Measurements from ENCODE around the gene TMEM131L.
A peak's percentile ranks its signal among the peaks of the same experiment; 100 is the strongest.

TMEM131L gene

DNA sequence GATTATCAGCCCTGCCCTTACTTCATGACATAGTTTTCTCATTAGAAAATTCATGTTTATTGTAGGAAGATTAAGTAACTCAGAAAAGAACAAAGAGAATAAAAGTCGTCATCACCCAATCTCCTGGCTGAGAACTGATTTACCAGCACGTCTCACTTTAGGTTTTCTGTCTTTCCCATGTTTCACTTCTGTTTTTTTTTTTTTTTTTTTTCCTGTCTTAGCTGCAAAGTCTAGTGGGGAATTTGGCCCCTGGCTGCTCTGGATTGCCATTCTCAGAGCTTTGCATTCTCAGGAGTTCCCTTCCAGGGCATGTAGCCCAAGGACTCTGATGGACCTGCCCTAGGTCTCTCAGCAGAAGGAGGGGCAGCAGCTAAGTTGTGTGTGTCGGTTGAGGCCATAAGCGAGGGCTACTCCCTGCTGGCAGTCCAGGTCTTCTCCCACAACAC, 57.8 kb downstream of the TMEM131L start:
- FAIRE-seq (peak; percentile 38), DNase-seq (ENCODE audit: insufficient read length, low spot score) (no peak)
- TF ChIP-seq TAF1 (IDR thresholded peaks at IDR 0.05; ENCODE audit: low read depth, low read length) (no peak), SPI1 (IDR thresholded peaks at IDR 0.05; ENCODE audit: low read depth, low read length) (peak; percentile 89), POLR2AphosphoS5 (IDR thresholded peaks at IDR 0.05; ENCODE audit: low read depth, low read length) (no peak)

DNA sequence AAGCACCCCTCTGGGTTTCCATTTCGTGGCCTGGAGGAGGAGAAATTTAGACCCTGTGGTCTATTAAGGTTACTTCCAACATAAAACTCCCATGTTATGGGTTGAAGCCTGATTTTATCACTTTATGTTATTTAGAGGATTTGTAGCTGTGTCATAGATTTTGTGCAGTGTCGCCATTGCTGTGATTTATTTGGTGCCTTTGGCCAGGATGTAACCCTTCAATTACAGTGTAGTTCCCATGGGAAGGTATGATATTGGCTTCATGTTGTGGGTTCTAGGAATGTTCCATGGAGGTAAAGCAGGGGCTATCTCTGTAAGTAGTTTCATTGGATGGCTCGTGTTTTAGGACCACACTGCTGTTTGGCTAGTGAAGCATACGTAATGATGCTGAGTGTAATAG, 58.5 kb downstream of the TMEM131L start:
- DNase-seq (ENCODE audit: insufficient read length, low spot score): no peak
- TF ChIP-seq POU2F2 (IDR thresholded peaks at IDR 0.05; ENCODE audit: low read depth, low read length) (no peak), TAF1 (IDR thresholded peaks at IDR 0.05; ENCODE audit: low read depth, low read length) (no peak), POLR2A (IDR thresholded peaks at IDR 0.05; ENCODE audit: low read depth, low read length) (no peak), SPI1 (IDR thresholded peaks at IDR 0.05; ENCODE audit: low read depth, low read length) (no peak), POLR2AphosphoS5 (IDR thresholded peaks at IDR 0.05; ENCODE audit: low read depth, low read length) (no peak), PAX5 (IDR thresholded peaks at IDR 0.05; ENCODE audit: insufficient read depth, low read length, severe bottlenecking) (no peak)
- FAIRE-seq: peak; percentile 74

DNA sequence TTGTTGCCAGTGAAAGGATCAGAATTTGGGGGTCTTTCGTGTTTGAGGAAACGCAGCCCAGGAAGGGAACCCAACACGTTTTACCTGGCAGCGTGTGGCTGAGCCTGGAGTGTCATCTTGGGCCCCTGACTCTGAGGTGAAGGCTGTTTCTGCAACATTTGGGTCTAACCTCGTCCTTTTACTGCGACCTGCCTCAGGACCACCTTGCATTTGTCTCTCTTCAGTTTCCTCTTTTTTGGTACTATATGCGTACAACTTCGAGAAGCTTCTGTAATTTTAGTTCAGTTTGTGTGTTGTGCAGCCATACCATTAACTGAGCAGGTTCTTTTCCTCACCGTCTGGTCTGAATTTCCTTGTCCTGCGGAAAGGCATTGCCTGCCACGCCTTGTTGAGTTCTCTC, 61.5 kb downstream of the TMEM131L start:
- FAIRE-seq (no peak), DNase-seq (ENCODE audit: insufficient read length, low spot score) (no peak)
- TF ChIP-seq POLR2A (IDR thresholded peaks at IDR 0.05; ENCODE audit: low read depth, low read length) (no peak), TAF1 (IDR thresholded peaks at IDR 0.05; ENCODE audit: low read depth, low read length) (no peak), PAX5 (IDR thresholded peaks at IDR 0.05; ENCODE audit: insufficient read depth, low read length, severe bottlenecking) (no peak), POLR2AphosphoS5 (IDR thresholded peaks at IDR 0.05; ENCODE audit: low read depth, low read length) (no peak; the same call in 1 of the 2 replicates), SPI1 (IDR thresholded peaks at IDR 0.05; ENCODE audit: low read depth, low read length) (no peak), POU2F2 (IDR thresholded peaks at IDR 0.05; ENCODE audit: low read depth, low read length) (no peak)

DNA sequence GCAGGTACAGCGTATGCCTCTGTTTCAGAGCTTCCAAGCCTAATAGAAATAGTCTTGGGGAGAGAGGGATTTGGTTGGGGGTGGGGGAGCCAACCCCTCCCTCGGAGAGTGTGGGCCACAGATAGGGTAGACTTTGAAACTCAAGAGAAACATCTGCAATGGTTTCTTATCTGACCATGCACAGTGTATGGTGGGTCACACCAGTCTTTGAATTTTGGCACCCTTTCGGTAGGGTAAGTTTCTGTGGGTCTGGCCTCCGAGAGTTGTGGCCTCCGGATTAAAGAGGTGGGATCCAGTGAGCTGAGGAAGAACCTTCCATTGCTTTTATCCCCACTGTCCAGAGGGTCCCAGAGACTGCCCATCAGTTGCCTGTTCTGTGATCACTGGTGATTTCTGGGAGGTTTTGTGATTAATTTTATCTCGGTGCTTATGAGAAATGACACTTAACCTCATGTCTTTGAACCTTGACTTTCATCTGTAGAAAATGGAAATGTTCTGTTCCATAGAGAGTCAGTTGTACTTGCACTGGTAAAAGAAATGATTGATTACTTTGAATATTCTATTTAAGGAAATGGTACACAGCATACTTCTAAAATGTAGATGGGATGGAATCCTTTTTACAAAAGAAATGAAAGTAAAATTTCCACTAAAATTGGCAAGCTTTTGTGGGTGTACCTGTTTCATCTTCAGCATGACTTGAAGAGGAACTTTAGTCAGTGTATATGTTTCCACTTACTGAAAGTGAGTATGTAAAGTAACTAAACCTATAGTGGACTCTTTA, 62.7 kb downstream of the TMEM131L start:
- FAIRE-seq: peak; percentile 60

DNA sequence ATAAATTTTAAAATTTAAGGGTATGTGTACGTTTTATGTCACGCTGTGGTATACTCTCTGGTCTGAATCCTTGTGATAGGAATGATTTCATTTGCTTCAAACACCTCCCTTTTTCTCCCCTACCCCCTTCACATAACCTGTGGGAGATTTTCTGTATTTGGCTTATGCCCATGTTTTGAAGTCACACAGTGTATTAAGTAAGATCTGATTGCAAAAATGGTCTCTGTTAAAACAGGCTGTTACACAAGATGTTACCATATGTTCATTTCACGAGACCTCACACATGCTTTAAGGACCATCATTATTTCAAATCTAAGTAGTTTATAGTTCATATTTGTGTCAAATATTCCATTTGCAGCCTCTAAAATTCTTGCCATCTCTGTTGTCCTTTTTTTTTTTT, 63.5 kb downstream of the TMEM131L start:
- no peak for TF ChIP-seq POLR2AphosphoS5 (IDR thresholded peaks at IDR 0.05; ENCODE audit: low read depth, low read length)
- FAIRE-seq: peak; percentile 80
- no peak for DNase-seq (ENCODE audit: insufficient read length, low spot score)

More for the DNA sequence above, 62.7 kb downstream of the TMEM131L start:
- TF ChIP-seq PAX5 (IDR thresholded peaks at IDR 0.05; ENCODE audit: insufficient read depth, low read length, severe bottlenecking) (no peak), POU2F2 (IDR thresholded peaks at IDR 0.05; ENCODE audit: low read depth, low read length) (no peak), TAF1 (IDR thresholded peaks at IDR 0.05; ENCODE audit: low read depth, low read length) (no peak)
- DNase-seq (ENCODE audit: insufficient read length, low spot score): no peak

DNA sequence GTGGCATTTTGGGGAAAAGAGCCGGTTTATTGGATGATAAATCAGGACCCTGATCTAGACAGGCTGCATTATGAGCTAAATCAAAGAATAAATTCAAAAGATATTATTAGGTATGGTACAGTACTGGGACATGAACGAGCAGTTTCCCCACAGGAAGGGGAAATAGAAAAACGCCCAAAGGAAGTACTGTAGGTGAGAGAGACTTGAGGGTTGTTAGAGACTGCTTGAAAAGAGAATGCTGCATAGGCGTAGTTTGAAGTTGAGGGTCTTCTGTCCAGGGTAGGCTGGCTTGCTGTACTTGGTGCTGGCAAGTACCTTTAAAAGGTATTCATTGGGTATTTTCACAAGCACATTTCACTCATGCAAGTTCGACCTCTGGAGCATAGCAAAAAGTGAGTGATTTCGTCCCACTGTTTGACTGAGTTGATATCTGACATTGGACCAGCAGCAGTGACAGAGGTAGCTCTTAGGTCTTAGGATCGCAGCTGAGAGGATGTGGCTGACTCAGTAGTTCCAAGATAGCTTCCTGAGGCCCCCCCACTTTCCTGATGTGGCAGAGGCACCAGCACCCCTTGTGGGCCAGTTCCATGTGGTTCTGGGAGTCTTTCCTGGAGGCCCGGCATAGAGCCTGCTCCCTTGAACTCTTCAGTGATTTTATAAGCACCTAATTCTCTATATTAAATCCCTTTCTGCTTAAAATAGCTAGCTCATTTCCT, 64.3 kb downstream of the TMEM131L start:
- no peak for TF ChIP-seq PAX5 (IDR thresholded peaks at IDR 0.05; ENCODE audit: insufficient read depth, low read length, severe bottlenecking)
- no peak for TF ChIP-seq POU2F2 (IDR thresholded peaks at IDR 0.05; ENCODE audit: low read depth, low read length)
- no peak for TF ChIP-seq TAF1 (IDR thresholded peaks at IDR 0.05; ENCODE audit: low read depth, low read length)
- no peak for TF ChIP-seq POLR2AphosphoS5 (IDR thresholded peaks at IDR 0.05; ENCODE audit: low read depth, low read length)
- no peak for TF ChIP-seq SPI1 (IDR thresholded peaks at IDR 0.05; ENCODE audit: low read depth, low read length)
- no peak for TF ChIP-seq POLR2A (IDR thresholded peaks at IDR 0.05; ENCODE audit: low read depth, low read length)
- DNase-seq (ENCODE audit: insufficient read length, low spot score) (no peak), FAIRE-seq (peak; percentile 90)

DNA sequence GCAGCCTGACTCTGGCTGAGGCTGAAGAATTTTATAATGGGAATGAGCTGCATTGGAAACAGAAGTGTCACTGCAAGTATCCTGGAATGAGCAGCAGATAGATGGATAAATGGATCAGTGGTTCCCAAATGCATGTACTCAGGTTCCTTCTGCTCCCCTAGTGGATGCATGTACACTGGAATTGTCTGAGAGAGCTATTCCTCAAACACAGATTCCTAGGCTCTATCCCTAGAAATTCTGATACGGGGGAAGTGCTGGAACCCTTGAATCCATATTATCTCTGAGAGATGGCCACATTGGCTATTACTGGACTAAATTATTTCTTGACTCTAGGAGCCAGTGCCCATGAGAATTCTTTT, 64.8 kb downstream of the TMEM131L start:
- DNase-seq (ENCODE audit: insufficient read length, low spot score): no peak
- TF ChIP-seq PAX5 (IDR thresholded peaks at IDR 0.05; ENCODE audit: insufficient read depth, low read length, severe bottlenecking): no peak
- TF ChIP-seq POU2F2 (IDR thresholded peaks at IDR 0.05; ENCODE audit: low read depth, low read length): no peak
- TF ChIP-seq POLR2AphosphoS5 (IDR thresholded peaks at IDR 0.05; ENCODE audit: low read depth, low read length): no peak
- no peak for TF ChIP-seq POLR2A (IDR thresholded peaks at IDR 0.05; ENCODE audit: low read depth, low read length)
- no peak for TF ChIP-seq TAF1 (IDR thresholded peaks at IDR 0.05; ENCODE audit: low read depth, low read length)
- no peak for TF ChIP-seq SPI1 (IDR thresholded peaks at IDR 0.05; ENCODE audit: low read depth, low read length)
- no peak for FAIRE-seq

DNA sequence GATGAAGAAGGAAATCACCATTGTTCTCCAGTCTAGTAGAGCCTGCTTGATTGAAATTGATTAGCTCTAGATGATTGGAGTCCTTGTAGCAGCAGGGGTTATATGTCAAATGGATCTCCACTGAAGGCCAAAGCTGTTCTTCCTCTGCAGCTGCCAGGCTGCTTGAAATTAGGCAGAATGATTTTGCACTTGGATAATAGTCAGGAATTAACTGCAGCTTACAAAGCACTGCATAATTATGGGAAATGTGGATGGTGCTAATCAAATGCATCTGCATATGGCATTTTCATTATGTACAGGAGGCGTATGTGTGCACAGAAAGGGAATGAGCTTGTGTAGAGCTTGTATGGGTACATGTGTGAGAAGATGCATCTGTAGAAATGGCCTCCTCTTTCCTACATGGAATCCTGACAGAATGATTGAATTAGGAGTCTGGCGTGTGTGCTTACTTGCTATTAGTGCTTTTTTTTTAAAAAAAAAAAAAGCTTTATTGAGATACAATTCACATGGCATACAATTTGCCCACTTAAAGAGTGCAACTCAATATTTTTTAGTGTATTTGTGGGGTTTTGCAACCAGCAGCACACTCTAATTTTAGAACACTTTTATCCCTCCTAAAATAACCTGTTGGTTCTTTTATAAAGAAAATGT, 65.9 kb downstream of the TMEM131L start:
- DNase-seq (ENCODE audit: insufficient read length, low spot score): no peak
- peak; percentile 48 for FAIRE-seq
- TF ChIP-seq POU2F2 (IDR thresholded peaks at IDR 0.05; ENCODE audit: low read depth, low read length) (no peak), SPI1 (IDR thresholded peaks at IDR 0.05; ENCODE audit: low read depth, low read length) (no peak), POLR2A (IDR thresholded peaks at IDR 0.05; ENCODE audit: low read depth, low read length) (no peak), TAF1 (IDR thresholded peaks at IDR 0.05; ENCODE audit: low read depth, low read length) (no peak), POLR2AphosphoS5 (IDR thresholded peaks at IDR 0.05; ENCODE audit: low read depth, low read length) (no peak), PAX5 (IDR thresholded peaks at IDR 0.05; ENCODE audit: insufficient read depth, low read length, severe bottlenecking) (no peak)

DNA sequence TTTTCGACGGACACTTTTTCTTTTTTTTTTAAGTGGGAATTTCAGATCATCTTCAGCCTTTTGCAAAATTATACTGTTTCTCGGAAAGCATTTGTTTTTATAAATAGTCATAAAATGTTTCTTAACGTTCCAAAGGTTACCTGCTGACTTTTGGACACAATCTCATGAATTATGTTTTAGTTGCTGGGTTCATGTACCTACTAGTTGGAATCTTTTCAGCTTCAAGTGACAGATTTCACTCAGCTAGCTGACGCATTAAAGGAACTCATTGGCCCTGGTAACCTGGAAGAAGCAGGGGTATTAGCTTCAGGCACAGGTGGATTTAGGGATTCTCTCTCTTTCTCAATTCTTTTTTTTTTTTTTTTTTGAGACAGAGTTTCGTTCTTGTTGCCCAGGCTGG, 66.5 kb downstream of the TMEM131L start:
- no peak for TF ChIP-seq POLR2A (IDR thresholded peaks at IDR 0.05; ENCODE audit: low read depth, low read length)
- no peak for TF ChIP-seq POU2F2 (IDR thresholded peaks at IDR 0.05; ENCODE audit: low read depth, low read length)
- TF ChIP-seq SPI1 (IDR thresholded peaks at IDR 0.05; ENCODE audit: low read depth, low read length): no peak
- no peak for TF ChIP-seq POLR2AphosphoS5 (IDR thresholded peaks at IDR 0.05; ENCODE audit: low read depth, low read length)
- TF ChIP-seq TAF1 (IDR thresholded peaks at IDR 0.05; ENCODE audit: low read depth, low read length): no peak
- no peak for TF ChIP-seq PAX5 (IDR thresholded peaks at IDR 0.05; ENCODE audit: insufficient read depth, low read length, severe bottlenecking)
- FAIRE-seq (no peak), DNase-seq (ENCODE audit: insufficient read length, low spot score) (no peak)
